ENCODE results near the gene BAIAP2. TPM values are rescaled to one million over a fixed set of nuclear protein-coding genes. Genes with fewer than 3 reads are reported as not detected.

The BAIAP2 gene
- total RNA-seq, 6 experiments from 2014 or later: 30.8 to 47.4 (median 35.9) TPM

DNA sequence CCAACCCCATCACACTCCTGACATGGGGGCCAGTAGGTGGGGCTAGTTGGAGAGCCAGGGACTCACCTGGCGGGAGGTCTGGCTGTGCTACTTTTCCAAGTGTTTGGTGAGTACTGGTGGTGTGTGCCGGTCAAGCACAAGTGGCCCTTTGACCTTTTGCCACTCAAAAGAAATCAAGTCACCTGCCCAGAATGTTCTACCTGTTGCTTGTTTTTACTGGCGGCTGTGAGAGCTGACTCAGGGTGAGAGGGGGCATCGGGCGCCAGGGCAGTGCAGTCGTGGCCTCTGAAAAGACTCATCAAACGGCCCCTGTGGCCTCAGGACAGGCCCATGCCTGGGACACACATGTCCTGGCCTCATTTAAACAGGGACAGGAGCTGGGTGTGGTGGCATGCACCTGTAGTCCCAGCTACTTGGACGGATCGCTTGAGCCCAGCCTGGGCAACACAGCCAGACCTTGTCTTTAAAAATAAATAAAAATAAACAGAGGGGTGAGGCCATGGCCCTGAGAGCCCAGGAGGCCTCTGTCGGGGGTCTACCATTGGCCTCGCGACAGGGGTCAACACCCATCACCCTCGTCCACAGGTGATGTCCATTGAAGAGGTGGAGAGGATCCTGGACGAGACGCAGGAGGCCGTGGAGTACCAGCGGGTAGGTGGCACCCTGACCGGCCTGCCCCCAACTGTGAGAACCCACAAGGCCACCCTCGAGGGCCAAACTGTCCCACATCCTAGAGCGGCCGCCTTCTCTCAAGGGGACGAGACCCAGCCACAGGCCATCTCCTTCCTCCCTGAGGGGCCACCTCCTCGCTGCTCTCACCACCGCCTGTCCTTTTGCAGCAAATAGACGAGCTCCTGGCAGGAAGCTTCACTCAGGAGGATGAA, 38.3 kb upstream of the BAIAP2 start:
- Mint-ChIP-seq H3K9me3 (no peaks in the 10 kb centered on the region), H3K4me1 (ENCODE audit: low read depth) (peaks cover 16% of the 10 kb centered on the region), H3K36me3 (ENCODE audit: low read depth) (no peaks in the 10 kb centered on the region), H3K27ac (no peak overlapping the region), H3K27me3 (ENCODE audit: insufficient read depth) (peaks cover 8% of the 10 kb centered on the region), H3K4me3 (no peak overlapping the region)
- no peak for DNase-seq
- TF ChIP-seq, protein P1, sequence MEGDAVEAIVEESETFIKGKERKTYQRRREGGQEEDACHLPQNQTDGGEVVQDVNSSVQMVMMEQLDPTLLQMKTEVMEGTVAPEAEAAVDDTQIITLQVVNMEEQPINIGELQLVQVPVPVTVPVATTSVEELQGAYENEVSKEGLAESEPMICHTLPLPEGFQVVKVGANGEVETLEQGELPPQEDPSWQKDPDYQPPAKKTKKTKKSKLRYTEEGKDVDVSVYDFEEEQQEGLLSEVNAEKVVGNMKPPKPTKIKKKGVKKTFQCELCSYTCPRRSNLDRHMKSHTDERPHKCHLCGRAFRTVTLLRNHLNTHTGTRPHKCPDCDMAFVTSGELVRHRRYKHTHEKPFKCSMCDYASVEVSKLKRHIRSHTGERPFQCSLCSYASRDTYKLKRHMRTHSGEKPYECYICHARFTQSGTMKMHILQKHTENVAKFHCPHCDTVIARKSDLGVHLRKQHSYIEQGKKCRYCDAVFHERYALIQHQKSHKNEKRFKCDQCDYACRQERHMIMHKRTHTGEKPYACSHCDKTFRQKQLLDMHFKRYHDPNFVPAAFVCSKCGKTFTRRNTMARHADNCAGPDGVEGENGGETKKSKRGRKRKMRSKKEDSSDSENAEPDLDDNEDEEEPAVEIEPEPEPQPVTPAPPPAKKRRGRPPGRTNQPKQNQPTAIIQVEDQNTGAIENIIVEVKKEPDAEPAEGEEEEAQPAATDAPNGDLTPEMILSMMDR (IDR thresholded peaks at IDR 0.05): no peak

DNA sequence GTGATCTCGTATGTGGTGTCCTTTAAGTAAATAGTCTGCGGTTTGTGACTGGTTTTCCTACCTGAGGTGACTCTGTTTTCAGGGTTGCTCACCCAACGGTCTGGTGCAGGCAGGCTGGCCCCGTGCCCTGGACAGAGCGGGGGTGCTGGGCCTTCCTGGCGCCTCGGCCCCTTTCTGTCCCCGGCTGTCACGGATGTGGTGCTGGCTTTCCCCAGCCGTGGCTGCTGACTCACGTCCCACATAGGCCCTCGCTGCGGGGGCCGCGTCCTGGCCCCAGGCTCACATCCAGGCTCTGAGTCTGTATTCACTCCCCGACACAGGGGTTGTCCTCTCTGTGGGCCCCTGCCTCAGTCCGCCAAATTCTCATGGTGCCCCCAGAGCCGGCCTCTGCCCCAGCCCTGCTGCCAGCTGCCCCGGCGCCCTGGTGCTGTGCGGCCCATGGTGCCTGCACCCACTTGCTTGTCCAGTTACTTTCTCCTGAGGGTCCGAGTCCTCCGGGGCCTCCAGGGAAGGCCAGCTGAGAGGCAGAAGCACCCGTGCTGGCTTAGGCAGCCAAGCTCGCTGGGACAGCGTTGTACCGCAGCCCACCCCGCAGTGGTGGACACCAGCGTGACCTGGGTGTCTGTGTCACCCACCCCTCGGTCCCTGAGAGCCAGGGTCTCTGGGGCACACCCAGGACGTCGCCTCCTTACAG, 37.4 kb upstream of the BAIAP2 start:
- no peak for DNase-seq
- Mint-ChIP-seq H3K4me1 (ENCODE audit: low read depth) (peaks cover 24% of the 10 kb centered on the region), H3K27me3 (ENCODE audit: insufficient read depth) (peaks cover 12% of the 10 kb centered on the region), H3K36me3 (ENCODE audit: low read depth) (no peaks in the 10 kb centered on the region), H3K4me3 (no peak overlapping the region), H3K9me3 (no peaks in the 10 kb centered on the region), H3K27ac (no peak overlapping the region)
- TF ChIP-seq, protein P1 (IDR thresholded peaks at IDR 0.05): no peak

DNA sequence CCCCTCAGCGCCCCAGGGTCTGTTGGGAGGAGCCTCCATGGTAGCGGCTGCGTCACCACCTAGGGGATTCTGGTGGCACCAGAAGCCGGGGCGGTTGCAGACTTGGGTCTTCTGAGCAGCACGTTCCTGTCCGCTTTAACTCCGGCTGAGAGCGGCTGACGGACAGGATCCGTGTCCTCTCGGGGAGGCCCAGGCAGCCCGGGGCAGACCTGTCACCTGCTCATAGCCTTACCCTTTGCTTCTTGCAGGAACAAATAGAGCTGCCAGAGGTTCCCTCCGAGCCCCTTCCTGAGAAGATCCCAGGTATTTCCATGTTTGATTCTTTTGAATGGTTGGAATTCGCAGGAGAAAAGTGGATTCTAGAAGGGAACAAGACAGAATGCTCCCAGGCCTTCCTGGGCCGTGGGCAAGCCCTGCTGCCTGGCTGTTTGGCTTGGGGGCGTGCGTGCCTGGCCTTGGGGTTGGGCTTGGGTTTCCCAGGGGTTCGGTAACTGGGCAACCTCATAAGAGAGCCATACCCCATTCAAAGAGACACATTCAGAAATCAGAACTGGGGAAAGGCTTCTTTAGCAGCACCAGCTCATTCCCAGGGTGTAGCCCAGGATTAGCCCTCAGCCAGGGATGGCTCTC, 36.7 kb upstream of the BAIAP2 start:
- Mint-ChIP-seq H3K4me1 (ENCODE audit: low read depth) (peaks cover 19% of the 10 kb centered on the region), H3K9me3 (no peaks in the 10 kb centered on the region), H3K27ac (no peak overlapping the region), H3K36me3 (ENCODE audit: low read depth) (no peaks in the 10 kb centered on the region), H3K4me3 (no peak overlapping the region), H3K27me3 (ENCODE audit: insufficient read depth) (peaks cover 19% of the 10 kb centered on the region)
- TF ChIP-seq, protein P1 (IDR thresholded peaks at IDR 0.05): no peak
- no peak for DNase-seq

DNA sequence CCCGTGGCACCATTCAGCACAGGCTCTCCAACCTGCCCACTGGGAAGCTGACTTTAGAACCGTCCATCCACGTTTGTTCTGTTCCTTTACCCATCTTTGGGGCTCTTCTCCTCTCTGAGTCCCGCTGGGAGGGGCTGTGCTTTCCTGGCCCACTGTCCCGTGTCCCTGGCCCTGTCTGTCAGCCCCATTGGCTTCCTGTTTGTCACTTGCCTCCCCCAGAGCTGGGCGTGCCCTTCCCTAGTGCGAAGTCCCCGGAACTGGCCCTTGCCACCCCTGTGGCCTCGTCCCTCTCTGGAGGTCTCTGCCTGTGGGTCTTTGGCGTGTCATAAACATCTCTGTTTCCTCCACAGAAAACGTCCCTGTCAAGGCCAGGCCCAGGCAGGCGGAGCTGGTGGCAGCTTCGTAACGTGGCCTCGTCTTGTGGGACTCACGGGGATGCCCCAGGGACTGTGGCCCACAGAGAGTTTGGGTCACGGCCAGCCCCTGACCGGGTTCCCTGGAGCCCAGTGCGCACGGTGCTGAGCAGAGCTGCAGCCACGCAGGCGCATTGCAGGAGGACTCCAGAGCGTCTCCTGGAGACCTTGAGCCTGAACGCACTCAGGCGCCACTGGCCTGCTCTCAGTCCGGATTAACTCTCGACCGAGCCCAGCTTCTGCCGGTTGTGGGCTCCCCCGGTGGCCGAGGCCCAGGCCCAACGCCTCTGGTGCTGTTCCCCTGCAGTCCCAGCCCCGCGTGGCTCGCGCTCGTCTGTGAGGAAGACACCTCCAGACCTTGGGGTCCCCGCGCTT, 36.0 kb upstream of the BAIAP2 start:
- no peak for DNase-seq
- no peaks in the 10 kb centered on the region for H3K36me3 Mint-ChIP-seq (ENCODE audit: low read depth)
- H3K4me1 Mint-ChIP-seq (ENCODE audit: low read depth): peaks cover 15% of the 10 kb centered on the region
- H3K9me3 Mint-ChIP-seq: no peaks in the 10 kb centered on the region
- H3K27ac Mint-ChIP-seq: no peak overlapping the region
- peaks cover 24% of the 10 kb centered on the region for H3K27me3 Mint-ChIP-seq (ENCODE audit: insufficient read depth)
- H3K4me3 Mint-ChIP-seq: no peak overlapping the region
- TF ChIP-seq, protein P1 (IDR thresholded peaks at IDR 0.05): no peak
